ENCODE results near the gene CEBPZ. TPM values are rescaled to one million over a fixed set of nuclear protein-coding genes. Genes with fewer than 3 reads are reported as not detected.

The CEBPZ gene
- total RNA-seq, 1 experiment from 2014 or later: 47.8 TPM

DNA sequence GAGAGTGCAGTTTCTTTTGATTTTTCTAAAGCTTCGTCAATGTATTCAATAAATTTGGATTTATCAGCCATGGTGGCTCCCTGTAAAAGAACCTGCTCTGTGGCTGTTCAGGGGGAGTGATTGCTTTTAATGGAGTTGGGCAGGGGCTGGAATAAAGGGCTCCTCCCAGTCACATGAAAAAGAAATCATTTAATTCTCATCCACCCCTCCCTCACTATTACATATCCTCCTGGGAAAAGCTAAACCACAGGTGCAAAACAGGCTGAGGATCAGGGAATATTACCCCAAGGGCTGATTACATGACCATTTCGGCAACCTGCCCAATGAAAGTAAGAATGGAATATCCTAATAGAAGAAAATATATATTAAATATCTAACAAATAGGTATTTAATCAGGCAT is 42.8 kb downstream of the CEBPZ start, which contains the start of gene SULT6B1:
SULT6B1 (minus strand) TSS at position 101 of the 400 bp plus-strand sequence; CDS start at position 71, 30 bp downstream.
- TF ChIP-seq SIN3A (IDR thresholded peaks at IDR 0.05; ENCODE audit: low read depth): no peak
- TF ChIP-seq POLR2AphosphoS5 (IDR thresholded peaks at IDR 0.05; ENCODE audit: low read depth, low read length): no peak
- TF ChIP-seq SP1 (IDR thresholded peaks at IDR 0.05; ENCODE audit: low read depth): no peak
- no peak for TF ChIP-seq RAD21 (IDR thresholded peaks at IDR 0.05; ENCODE audit: low read depth)
- TF ChIP-seq, protein P1, sequence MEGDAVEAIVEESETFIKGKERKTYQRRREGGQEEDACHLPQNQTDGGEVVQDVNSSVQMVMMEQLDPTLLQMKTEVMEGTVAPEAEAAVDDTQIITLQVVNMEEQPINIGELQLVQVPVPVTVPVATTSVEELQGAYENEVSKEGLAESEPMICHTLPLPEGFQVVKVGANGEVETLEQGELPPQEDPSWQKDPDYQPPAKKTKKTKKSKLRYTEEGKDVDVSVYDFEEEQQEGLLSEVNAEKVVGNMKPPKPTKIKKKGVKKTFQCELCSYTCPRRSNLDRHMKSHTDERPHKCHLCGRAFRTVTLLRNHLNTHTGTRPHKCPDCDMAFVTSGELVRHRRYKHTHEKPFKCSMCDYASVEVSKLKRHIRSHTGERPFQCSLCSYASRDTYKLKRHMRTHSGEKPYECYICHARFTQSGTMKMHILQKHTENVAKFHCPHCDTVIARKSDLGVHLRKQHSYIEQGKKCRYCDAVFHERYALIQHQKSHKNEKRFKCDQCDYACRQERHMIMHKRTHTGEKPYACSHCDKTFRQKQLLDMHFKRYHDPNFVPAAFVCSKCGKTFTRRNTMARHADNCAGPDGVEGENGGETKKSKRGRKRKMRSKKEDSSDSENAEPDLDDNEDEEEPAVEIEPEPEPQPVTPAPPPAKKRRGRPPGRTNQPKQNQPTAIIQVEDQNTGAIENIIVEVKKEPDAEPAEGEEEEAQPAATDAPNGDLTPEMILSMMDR (IDR thresholded peaks at IDR 0.05 in 2 of 3, conservative IDR thresholded peaks at IDR 0.05 in 1 of 3; ENCODE audit: borderline replicate concordance in 1 of 3, insufficient read depth in 1 of 3, low read depth in 2 of 3, low read length in 2 of 3): no peak
- TF ChIP-seq CBX3 (IDR thresholded peaks at IDR 0.05; ENCODE audit: low read depth): no peak
- TF ChIP-seq, protein P2, sequence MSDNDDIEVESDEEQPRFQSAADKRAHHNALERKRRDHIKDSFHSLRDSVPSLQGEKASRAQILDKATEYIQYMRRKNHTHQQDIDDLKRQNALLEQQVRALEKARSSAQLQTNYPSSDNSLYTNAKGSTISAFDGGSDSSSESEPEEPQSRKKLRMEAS (IDR thresholded peaks at IDR 0.05): no peak
- no peak for TF ChIP-seq JUND (IDR thresholded peaks at IDR 0.05)
- TF ChIP-seq FOSL1 (IDR thresholded peaks at IDR 0.05; ENCODE audit: low read depth): no peak
- ChIA-PET RAD21 (ENCODE audit: low non-redundant PET in 1 of 2, low total read pairs in 2 of 2, uncharacterized antibody in 2 of 2, unreplicated experiment in 2 of 2) (no interaction called here), POLR2A (no interaction called here), CTCF (interaction anchor here (1.1 to 2.6 kb wide), 2 partner anchors 8 to 27 kb away, joined by 3 to 7 read pairs; no protein-coding TSS in a partner anchor)
- Histone ChIP-seq H3K4me2 (ENCODE audit: low read length) (peak within 1 kb of the TSS; percentile 71), H3K79me2 (ENCODE audit: insufficient read depth, low read length) (no peaks in the 10 kb centered on the region), H3K9ac (ENCODE audit: low read length) (peak within 1 kb of the TSS; percentile 38), H3K4me1 (ENCODE audit: control insufficient read depth in 1 of 2, insufficient read depth in 2 of 2, low read length in 2 of 2) (peaks cover 11 to 19% of the 10 kb centered on the region in 2 experiments), H3K36me3 (ENCODE audit: control insufficient read depth in 1 of 2, insufficient read depth in 2 of 2, low read length in 2 of 2) (no peaks in the 10 kb centered on the region), H3K9me2 (ENCODE audit: insufficient read depth) (no peaks in the 10 kb centered on the region), H2AFZ (ENCODE audit: low read depth, low read length, poor library complexity, severe bottlenecking) (peak within 1 kb of the TSS; percentile 81), H3K27ac (ENCODE audit: low read depth, low read length) (peak within 1 kb of the TSS; percentile 51), H4K20me1 (ENCODE audit: insufficient read depth) (no peaks in the 10 kb centered on the region), H3K27me3 (ENCODE audit: insufficient read depth, low read length) (no peaks in the 10 kb centered on the region), H3K4me3 (replicated peaks in 1 of 2; ENCODE audit: low read depth in 1 of 2, low read length in 2 of 2) (peak within 1 kb of the TSS in 1 of 2 experiments; percentile 30; a peak in 2 of 4 replicates), H3K9me3 (ENCODE audit: control insufficient read depth in 1 of 2, insufficient read depth in 1 of 2, low read depth in 1 of 2, low read length in 2 of 2) (no peaks in the 10 kb centered on the region)
- ATAC-seq: no peak
- no peak for DNase-seq (ENCODE audit: low read depth, low spot score)
- BruUV-seq (replicated peaks): no TSS peak
- intact Hi-C loops (cut with micrococcal nuclease): no loop called here
